Measurements from ENCODE around the gene APOA4.

DNA sequence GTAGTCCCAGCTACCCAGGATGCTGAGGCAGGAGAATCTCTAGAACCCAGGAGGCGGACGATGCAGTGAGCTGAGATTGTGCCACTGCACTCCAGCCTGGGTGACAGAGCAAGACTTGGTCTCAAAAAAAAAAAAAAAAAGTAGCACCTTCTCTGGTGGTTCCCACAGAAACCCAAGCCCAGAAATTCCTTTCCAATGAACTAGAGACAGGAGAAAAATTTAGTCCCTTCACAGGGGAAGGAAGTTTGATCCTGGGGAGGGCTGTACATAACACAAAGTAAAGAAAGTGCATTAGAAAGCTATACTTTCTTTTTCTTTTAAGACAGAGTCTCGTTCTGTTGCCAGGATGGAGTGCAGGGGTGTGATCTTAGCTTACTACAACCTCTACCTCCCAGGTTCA, 39.8 kb upstream of the APOA4 start:
- TF ChIP-seq, protein P1, sequence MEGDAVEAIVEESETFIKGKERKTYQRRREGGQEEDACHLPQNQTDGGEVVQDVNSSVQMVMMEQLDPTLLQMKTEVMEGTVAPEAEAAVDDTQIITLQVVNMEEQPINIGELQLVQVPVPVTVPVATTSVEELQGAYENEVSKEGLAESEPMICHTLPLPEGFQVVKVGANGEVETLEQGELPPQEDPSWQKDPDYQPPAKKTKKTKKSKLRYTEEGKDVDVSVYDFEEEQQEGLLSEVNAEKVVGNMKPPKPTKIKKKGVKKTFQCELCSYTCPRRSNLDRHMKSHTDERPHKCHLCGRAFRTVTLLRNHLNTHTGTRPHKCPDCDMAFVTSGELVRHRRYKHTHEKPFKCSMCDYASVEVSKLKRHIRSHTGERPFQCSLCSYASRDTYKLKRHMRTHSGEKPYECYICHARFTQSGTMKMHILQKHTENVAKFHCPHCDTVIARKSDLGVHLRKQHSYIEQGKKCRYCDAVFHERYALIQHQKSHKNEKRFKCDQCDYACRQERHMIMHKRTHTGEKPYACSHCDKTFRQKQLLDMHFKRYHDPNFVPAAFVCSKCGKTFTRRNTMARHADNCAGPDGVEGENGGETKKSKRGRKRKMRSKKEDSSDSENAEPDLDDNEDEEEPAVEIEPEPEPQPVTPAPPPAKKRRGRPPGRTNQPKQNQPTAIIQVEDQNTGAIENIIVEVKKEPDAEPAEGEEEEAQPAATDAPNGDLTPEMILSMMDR (IDR thresholded peaks at IDR 0.05 in 4 of 5, conservative IDR thresholded peaks at IDR 0.05 in 1 of 5): no peak
- TF ChIP-seq POLR2A (IDR thresholded peaks at IDR 0.05): no peak
